MCF 10A (cell line): ENCODE data around the gene KCNAB1. TPM values are rescaled to one million over a fixed set of nuclear protein-coding genes. Genes with fewer than 3 reads are reported as not detected.

Source experiments
- BruUV-seq: library from RNA; stranded (reverse); fragments of 400-500 nt; replicated peaks from 2 replicates; lab custom pipeline; 2021; lab: Mats Ljungman, UMichigan
- CTCF ChIA-PET: fragments of 300-600 bp; sonication (Branson Sonifier 250); formaldehyde crosslinking; extraction: SDS; loops from one replicate; lab custom pipeline; 2021; ENCODE audit warnings: antibody characterized with exemption, inconsistent platforms; lab: Yijun Ruan, JAX
- POLR2A ChIA-PET: fragments of 300-600, 350-650 bp; sonication (Branson Sonifier 250); formaldehyde crosslinking; extraction: SDS; loops from one replicate; lab custom pipeline; 2020; ENCODE audit warnings: antibody characterized with exemption, inconsistent platforms; lab: Yijun Ruan, JAX
- DNase-seq: peaks from one replicate; pipeline ENCODE4 v3.0.0-alpha.2; 2018; ENCODE audit not compliant: unreplicated experiment
- H3K27ac Mint-ChIP-seq: one replicate; pipeline ENCODE4 v1.8.0; 2022; ENCODE audit warnings: mild to moderate bottlenecking, low read depth, mixed read lengths; ENCODE audit not compliant: unreplicated experiment
- H3K27me3 Mint-ChIP-seq: one replicate; pipeline ENCODE4 v1.8.0; 2022; ENCODE audit warnings: mixed read lengths; ENCODE audit not compliant: insufficient read depth, unreplicated experiment
- H3K36me3 Mint-ChIP-seq: one replicate; pipeline ENCODE4 v1.8.0; 2022; ENCODE audit warnings: mild to moderate bottlenecking, moderate library complexity, mixed read lengths; ENCODE audit not compliant: insufficient read depth, unreplicated experiment
- H3K4me1 Mint-ChIP-seq: one replicate; pipeline ENCODE4 v1.8.0; 2022; ENCODE audit warnings: mixed read lengths; ENCODE audit not compliant: insufficient read depth, unreplicated experiment
- H3K4me3 Mint-ChIP-seq: one replicate; pipeline ENCODE4 v1.8.0; 2022; ENCODE audit warnings: mild to moderate bottlenecking, moderate library complexity, mixed read lengths; ENCODE audit not compliant: unreplicated experiment
- H3K9me3 Mint-ChIP-seq: one replicate; pipeline ENCODE4 v1.8.0; 2022; ENCODE audit warnings: mixed read lengths; ENCODE audit not compliant: unreplicated experiment
- intact Hi-C: fragments of 100-400 bp; cut with micrococcal nuclease; formaldehyde crosslinking; loops from 2 replicates; pipeline ENCODE4 v1.14.1; 2022
- total RNA-seq: library from RNA; stranded (reverse); gene quantifications from 2 replicates; pipeline ENCODE4 v1.2.3, GENCODE V29; 2022
- TF ChIP-seq, protein P1 (sequence below): fragments of 200-600 bp; IDR thresholded peaks from one replicate; pipeline ENCODE4 v1.8.0; 2022; ENCODE audit warnings: antibody characterized with exemption, mild to moderate bottlenecking; ENCODE audit not compliant: unreplicated experiment

Gene KCNAB1
- total RNA-seq, 1 experiment from 2014 or later = 0.44 TPM

DNA sequence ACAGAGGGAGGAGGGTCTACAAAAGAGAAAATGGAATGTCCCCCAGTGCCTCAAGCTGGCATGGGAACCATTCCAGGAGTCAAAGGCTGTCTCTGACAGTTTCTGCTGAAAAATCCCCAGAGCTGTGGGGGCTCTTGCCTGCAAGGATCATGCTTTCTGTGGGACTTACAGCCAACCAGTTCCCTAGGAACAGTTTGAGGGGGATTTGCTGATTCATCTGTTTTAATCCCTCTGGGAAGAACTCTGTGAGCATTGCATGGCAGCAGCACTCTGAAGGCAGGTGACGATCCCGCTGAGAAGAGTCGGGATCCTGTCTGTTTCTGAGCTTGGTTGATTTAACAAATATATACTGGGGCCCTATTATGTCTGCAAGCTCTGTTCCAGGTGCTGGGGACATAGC, 258.5 kb downstream of the KCNAB1 start:
- no peaks in the 10 kb centered on the region for H3K4me1 Mint-ChIP-seq
- no peaks in the 10 kb centered on the region for H3K9me3 Mint-ChIP-seq
- intact Hi-C loops = no loop called here
- no TSS peak for BruUV-seq
- TF ChIP-seq, protein P1, sequence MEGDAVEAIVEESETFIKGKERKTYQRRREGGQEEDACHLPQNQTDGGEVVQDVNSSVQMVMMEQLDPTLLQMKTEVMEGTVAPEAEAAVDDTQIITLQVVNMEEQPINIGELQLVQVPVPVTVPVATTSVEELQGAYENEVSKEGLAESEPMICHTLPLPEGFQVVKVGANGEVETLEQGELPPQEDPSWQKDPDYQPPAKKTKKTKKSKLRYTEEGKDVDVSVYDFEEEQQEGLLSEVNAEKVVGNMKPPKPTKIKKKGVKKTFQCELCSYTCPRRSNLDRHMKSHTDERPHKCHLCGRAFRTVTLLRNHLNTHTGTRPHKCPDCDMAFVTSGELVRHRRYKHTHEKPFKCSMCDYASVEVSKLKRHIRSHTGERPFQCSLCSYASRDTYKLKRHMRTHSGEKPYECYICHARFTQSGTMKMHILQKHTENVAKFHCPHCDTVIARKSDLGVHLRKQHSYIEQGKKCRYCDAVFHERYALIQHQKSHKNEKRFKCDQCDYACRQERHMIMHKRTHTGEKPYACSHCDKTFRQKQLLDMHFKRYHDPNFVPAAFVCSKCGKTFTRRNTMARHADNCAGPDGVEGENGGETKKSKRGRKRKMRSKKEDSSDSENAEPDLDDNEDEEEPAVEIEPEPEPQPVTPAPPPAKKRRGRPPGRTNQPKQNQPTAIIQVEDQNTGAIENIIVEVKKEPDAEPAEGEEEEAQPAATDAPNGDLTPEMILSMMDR = no peak
- H3K27ac Mint-ChIP-seq = no peak overlapping the region
- peaks cover 58% of the 10 kb centered on the region for H3K27me3 Mint-ChIP-seq
- ChIA-PET CTCF (interaction anchor here (0.5 to 2.0 kb wide), 2 partner anchors 71 to 204 kb away, joined by 3 to 5 read pairs; no protein-coding TSS in a partner anchor), POLR2A (no interaction called here)
- H3K4me3 Mint-ChIP-seq = no peak overlapping the region
- no peaks in the 10 kb centered on the region for H3K36me3 Mint-ChIP-seq
- no peak for DNase-seq

DNA sequence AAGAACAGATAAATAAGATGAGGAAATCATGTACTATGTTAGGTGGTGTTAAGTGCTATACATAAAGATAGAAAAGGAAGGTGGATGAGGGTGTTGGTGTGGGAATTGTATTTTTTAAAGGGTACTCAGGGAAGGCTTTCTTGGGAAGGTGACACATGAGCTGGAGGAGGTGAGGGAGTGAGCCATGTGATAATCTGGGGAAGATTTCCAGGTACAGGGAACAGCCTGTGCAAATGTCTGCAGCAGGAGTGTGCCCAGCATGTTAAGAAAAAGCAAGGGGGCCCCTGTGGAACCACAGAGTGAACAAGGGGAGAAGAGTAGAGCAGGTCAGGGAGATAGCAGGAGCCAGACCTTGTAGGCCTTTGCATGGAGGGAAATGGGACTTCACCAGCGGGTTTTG, 258.9 kb downstream of the KCNAB1 start:
- intact Hi-C loops = no loop called here
- H3K27ac Mint-ChIP-seq = no peak overlapping the region
- H3K4me3 Mint-ChIP-seq = no peak overlapping the region
- H3K27me3 Mint-ChIP-seq = peaks cover 63% of the 10 kb centered on the region
- H3K9me3 Mint-ChIP-seq = no peaks in the 10 kb centered on the region
- H3K4me1 Mint-ChIP-seq = no peaks in the 10 kb centered on the region
- TF ChIP-seq, protein P1 = no peak
- BruUV-seq = no TSS peak
- DNase-seq = no peak
- CTCF ChIA-PET = interaction anchor here (0.5 to 2.0 kb wide), 2 partner anchors 71 to 205 kb away, joined by 3 to 5 read pairs; no protein-coding TSS in a partner anchor
- POLR2A ChIA-PET = no interaction called here
- no peaks in the 10 kb centered on the region for H3K36me3 Mint-ChIP-seq

DNA sequence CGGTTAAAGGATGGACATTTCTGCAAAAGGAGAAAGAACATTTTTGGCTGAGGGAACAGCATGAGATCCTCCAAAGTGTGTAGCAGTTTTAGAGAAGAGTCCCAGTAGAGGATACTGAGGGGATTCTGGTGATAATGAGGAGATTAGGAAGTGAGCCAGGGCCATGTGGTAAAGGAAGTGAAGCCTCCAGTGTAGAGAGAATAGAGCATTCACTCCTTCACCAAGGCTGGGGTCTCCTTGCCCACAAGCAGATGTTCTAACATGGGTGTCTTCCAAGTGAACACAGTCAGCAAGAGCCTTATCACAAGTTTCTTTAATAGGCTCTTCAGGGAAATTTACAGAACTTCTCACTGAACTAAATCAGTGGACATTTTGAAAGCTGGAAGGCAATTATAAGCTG, 260.9 kb downstream of the KCNAB1 start:
- Mint-ChIP-seq H3K36me3 (no peaks in the 10 kb centered on the region), H3K4me1 (no peaks in the 10 kb centered on the region), H3K27me3 (peaks cover 74% of the 10 kb centered on the region), H3K27ac (no peak overlapping the region), H3K9me3 (no peaks in the 10 kb centered on the region), H3K4me3 (no peak overlapping the region)
- BruUV-seq = no TSS peak
- ChIA-PET CTCF (interaction anchor here (1.5 to 3.6 kb wide), 4 partner anchors 9 to 230 kb away, joined by 3 to 38 read pairs (median 6); no protein-coding TSS in a partner anchor), POLR2A (interaction anchor here (0.7 kb wide), 1 partner anchor 36 kb away, joined by 3 read pairs; no protein-coding TSS in a partner anchor)
- intact Hi-C loops = loop anchor here (5.0 to 10.0 kb wide), 3 partner anchors 71 to 336 kb away; no protein-coding TSS in a partner anchor
- TF ChIP-seq, protein P1 = no peak
- no peak for DNase-seq

DNA sequence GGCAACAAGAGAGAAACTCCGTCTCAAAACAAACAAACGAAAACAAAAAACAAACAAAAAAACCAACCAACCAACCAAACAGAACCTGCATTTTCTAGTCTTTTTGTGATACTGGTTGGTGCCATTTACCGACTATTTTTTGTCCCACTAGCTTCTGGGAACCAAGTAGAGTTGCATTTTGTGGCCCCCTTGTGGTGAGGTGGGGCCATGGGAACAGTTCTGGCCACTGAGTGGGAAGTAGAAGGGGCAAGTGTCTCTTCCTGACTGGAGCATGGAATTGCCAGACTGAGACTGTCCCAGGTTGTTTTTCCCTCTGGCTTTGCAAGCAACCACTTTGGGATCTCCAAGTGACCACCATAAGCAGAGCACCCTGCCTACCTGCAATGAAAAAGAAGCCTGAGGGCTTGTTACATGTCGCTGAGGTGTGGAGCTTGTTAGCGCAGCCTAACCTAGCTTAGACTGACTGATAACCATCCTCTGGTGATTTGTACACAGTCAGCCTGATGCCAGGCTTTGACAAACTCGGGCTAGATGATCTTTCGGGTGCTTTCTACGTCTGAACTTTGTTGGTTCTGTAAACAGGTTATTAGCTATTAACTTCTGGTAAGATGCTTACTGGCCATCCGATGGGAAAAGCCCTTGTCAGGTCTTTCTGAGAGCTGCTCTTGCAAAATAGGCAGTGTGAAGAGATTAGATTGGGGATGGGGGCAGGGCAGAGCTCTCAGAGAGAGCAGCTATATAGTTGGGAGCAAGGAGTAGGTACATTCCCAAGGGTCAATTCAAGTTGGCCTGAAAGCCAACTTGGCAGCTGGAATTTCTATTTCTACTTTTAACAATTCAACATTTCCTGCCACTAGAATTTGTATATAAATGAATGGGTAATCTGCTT, 262.3 kb downstream of the KCNAB1 start:
- no peaks in the 10 kb centered on the region for H3K36me3 Mint-ChIP-seq
- TF ChIP-seq, protein P1 = peak; percentile 64
- no peak overlapping the region for H3K4me3 Mint-ChIP-seq

More for the DNA sequence above, 262.3 kb downstream of the KCNAB1 start:
- no peaks in the 10 kb centered on the region for H3K9me3 Mint-ChIP-seq
- H3K27me3 Mint-ChIP-seq = peaks cover 73% of the 10 kb centered on the region
- H3K27ac Mint-ChIP-seq = no peak overlapping the region
- DNase-seq = peak; percentile 65
- intact Hi-C loops = loop anchor here (1.0 to 10.0 kb wide), 6 partner anchors 70 to 387 kb away; no protein-coding TSS in a partner anchor
- POLR2A ChIA-PET = no interaction called here
- no peaks in the 10 kb centered on the region for H3K4me1 Mint-ChIP-seq
- CTCF ChIA-PET = interaction anchor here (0.6 to 3.6 kb wide), 14 partner anchors 9 to 699 kb away, joined by 3 to 38 read pairs (median 3); no protein-coding TSS in a partner anchor
- BruUV-seq = no TSS peak
